ENCODE measurements around the gene POLRMT. TPM values are rescaled to one million over a fixed set of nuclear protein-coding genes. Genes with fewer than 3 reads are reported as not detected.
A peak's percentile ranks its signal among the peaks of the same experiment; 100 is the strongest.
"Not testable (repeated sequence)": the region's sequence is repeated elsewhere in the genome, so short reads cannot be mapped to it uniquely, and the experiment has no call there.

Gene POLRMT
- polyA plus RNA-seq, 1 experiment, result 38.6 TPM

DNA sequence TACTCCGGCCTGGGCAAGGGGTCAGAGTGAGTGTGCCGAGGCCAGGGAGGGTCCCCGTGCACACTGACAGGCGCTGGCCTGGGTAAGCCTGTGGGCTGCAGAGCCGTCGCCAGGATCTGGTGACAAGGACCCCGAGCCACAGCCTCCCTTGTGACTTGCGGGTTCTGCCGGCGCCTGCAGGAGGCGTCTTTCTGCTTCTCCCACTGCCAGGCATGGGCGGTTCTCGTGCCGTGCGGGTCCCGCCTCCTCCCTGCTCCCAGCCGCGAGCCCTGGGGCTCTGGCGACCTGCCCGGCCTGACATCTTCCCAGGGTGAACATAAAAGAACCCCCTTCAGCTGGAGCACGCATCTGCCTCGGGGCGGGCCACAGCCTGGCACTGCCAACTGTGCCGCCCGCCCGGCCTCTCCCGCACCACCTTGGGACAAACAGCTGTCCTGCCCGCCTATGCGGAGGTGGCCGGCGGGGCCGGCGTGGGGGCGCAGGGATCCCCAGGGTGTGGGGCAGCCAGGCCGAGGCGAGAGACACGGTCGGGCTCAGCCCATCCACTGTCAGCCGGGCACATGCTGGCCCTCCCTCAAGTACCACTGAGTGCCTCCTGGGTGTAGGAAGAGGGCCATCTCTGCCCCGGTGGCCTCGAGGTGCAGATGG is 45.1 kb downstream of the POLRMT start:
- CTCF ChIA-PET, result interaction anchor here (0.6 to 4.6 kb wide), 11 partner anchors 12 to 154 kb away, joined by 3 to 53 read pairs (median 3); partner anchors contain the start of gene RNF126
- peak; percentile 89 for TF ChIP-seq CTCF (IDR thresholded peaks at IDR 0.05; ENCODE audit: insufficient read depth, low read depth, low read length)
- peak; percentile 51 for DNase-seq (ENCODE audit: low read depth)
- Histone ChIP-seq H3K36me3 (ENCODE audit: control insufficient read depth, insufficient read depth, low read length) (peaks cover 3% of the 10 kb centered on the region), H3K4me3 (ENCODE audit: low read depth, low read length) (no peak overlapping the region), H3K27me3 (ENCODE audit: control insufficient read depth, insufficient read depth, low read length) (no peaks in the 10 kb centered on the region; the same call in 1 of the 2 replicates)
- POLR2A ChIA-PET, result no interaction called here

- CTCF ChIA-PET, result interaction anchor here (1.2 to 4.6 kb wide), 8 partner anchors 9 to 156 kb away, joined by 3 to 53 read pairs (median 6); partner anchors contain the start of gene RNF126
- no peak for TF ChIP-seq CTCF (IDR thresholded peaks at IDR 0.05; ENCODE audit: insufficient read depth, low read depth, low read length)
Measured at GRCh38 chr19:585551-586110, 47.7 kb downstream of the POLRMT start.

DNA sequence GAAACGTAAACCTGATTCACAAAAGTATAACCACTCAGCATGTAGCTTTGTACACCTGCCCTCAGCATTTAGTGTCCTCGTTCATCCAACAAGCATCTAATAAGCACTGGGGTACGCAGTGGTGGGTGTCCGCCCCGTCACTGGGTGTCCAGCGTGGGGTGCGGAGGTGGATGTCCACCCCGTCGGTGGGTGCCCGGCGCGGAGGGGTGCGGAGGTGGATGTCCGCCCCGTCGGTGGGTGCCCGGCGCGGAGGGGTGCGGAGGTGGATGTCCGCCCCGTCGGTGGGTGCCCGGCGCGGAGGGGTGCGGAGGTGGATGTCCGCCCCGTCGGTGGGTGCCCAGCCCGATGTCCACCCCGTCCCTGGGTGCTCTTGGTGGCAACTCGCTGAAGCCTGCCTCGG is 48.2 kb downstream of the POLRMT start:
- H3K4me3 ChIP-seq (ENCODE audit: low read depth, low read length); H3K27me3 ChIP-seq (ENCODE audit: control insufficient read depth, insufficient read depth, low read length); POLR2A ChIA-PET; DNase-seq (ENCODE audit: low read depth): not testable (repeated sequence)
- CTCF ChIA-PET, result interaction anchor here (0.5 to 4.6 kb wide), 15 partner anchors 9 to 156 kb away, joined by 3 to 53 read pairs (median 5); partner anchors contain the start of genes POLRMT and RNF126
- peaks cover 15% of the 10 kb centered on the region for H3K36me3 ChIP-seq (ENCODE audit: control insufficient read depth, insufficient read depth, low read length)

More at GRCh38 chr19:585551-586110, 47.7 kb downstream of the POLRMT start:
- no peak overlapping the region for H3K4me3 ChIP-seq (ENCODE audit: low read depth, low read length)
- no peak for DNase-seq (ENCODE audit: low read depth)
- no peaks in the 10 kb centered on the region for H3K27me3 ChIP-seq (ENCODE audit: control insufficient read depth, insufficient read depth, low read length)
- H3K36me3 ChIP-seq (ENCODE audit: control insufficient read depth, insufficient read depth, low read length), result peaks cover 15% of the 10 kb centered on the region
- POLR2A ChIA-PET, result interaction anchor here (0.6 kb wide), 1 partner anchor 13 kb away, joined by 3 read pairs; no protein-coding TSS in a partner anchor

DNA sequence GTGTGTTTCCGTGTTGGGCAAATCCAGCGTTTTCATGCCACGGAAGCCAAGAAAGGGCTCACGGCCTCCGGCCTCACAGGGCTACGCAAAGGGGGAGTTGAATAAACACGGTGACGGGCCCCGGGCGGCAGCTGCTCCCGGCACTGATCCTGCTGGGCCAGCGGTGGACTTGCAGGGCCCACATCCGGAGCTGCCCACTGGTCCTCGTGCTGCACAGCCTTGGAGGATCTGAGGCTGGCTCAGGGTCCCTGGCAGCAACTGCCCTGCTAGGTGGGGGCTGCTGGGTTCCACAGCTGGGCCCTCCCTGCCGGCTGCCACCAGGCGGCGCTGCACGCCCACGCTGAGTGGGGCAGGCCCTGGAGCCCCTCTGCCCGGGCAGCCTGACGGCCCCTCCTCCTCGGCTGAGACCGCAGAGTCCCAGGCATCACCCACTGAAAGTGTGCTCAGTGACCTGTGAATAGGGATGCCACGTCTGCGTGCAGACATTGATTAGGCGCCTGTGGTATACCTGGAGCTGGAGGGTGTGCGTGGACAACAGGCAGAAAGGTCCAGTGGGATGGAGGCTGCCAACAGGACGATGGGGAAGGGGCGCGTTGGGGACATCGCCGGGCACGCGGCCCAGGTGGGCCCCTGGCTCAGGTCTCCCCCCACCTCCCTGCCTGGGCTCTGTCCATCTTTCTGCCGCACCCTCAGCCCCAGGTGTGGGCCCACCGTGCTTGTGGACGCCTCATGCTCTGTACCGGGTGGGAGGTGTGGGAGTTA is 48.9 kb downstream of the POLRMT start:
- H3K36me3 ChIP-seq (ENCODE audit: control insufficient read depth, insufficient read depth, low read length), result peaks cover 17% of the 10 kb centered on the region
- H3K27me3 ChIP-seq (ENCODE audit: control insufficient read depth, insufficient read depth, low read length), result no peaks in the 10 kb centered on the region
- no peak for DNase-seq (ENCODE audit: low read depth)
- POLR2A ChIA-PET, result no interaction called here
- CTCF ChIA-PET, result interaction anchor here (0.5 to 4.6 kb wide), 23 partner anchors 8 to 185 kb away, joined by 3 to 53 read pairs (median 5); partner anchors contain the start of genes CDC34, POLRMT and RNF126
- TF ChIP-seq CTCF (IDR thresholded peaks at IDR 0.05; ENCODE audit: insufficient read depth, low read depth, low read length), result peak; percentile 89
- H3K4me3 ChIP-seq (ENCODE audit: low read depth, low read length), result no peak overlapping the region

DNA sequence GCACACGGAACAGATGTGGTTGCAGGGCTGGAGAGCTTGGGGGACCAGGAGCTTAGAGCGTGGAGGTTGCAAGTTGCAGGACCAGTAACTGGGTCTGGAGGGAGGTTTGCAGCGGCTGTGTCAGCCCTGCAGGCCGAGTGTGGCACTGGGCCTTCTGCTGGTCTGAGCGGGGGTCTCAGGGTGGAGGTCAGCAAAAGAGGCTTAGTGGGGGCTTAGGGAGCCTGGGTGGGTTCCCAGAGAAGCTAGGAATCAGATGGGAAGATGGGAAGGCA is 49.4 kb downstream of the POLRMT start:
- POLR2A ChIA-PET, result no interaction called here
- CTCF ChIA-PET, result interaction anchor here (0.8 to 4.6 kb wide), 21 partner anchors 8 to 186 kb away, joined by 3 to 53 read pairs (median 5); partner anchors contain the start of genes CDC34, POLRMT and RNF126
- no peak for DNase-seq (ENCODE audit: low read depth)

More for the DNA sequence above, 49.4 kb downstream of the POLRMT start:
- TF ChIP-seq CTCF (IDR thresholded peaks at IDR 0.05; ENCODE audit: insufficient read depth, low read depth, low read length), result no peak
- no peaks in the 10 kb centered on the region for H3K27me3 ChIP-seq (ENCODE audit: control insufficient read depth, insufficient read depth, low read length)
- H3K4me3 ChIP-seq (ENCODE audit: low read depth, low read length), result no peak overlapping the region
- H3K36me3 ChIP-seq (ENCODE audit: control insufficient read depth, insufficient read depth, low read length), result peaks cover 19% of the 10 kb centered on the region

Measured in BJ (cell line).